HCT116 (cell line): Measurements from ENCODE around the gene RHOU.

Experiments
- CEBPB ChIP-seq: IDR thresholded peaks from 2 replicates; pipeline ENCODE4 v1.6.1; 2012; ENCODE audit warnings: low read depth
- TF ChIP-seq, protein P1 (sequence below), 3 experiments: fragments of 200-600 bp in 1 of 3; sonication (generic) in 1 of 3; IDR thresholded peaks in 2 of 3; conservative IDR thresholded peaks in 1 of 3; 2 replicates each; pipeline ENCODE4 v1.5.1; 2012 to 2017; ENCODE audit warnings: low read depth in 2 of 3, low read length in 2 of 3, antibody characterized with exemption in 1 of 3, borderline replicate concordance in 1 of 3, control low read depth in 1 of 3, mild to moderate bottlenecking in 1 of 3, mixed read lengths in 1 of 3, mixed run types in 1 of 3, moderate library complexity in 1 of 3; ENCODE audit not compliant: insufficient read depth in 1 of 3
- TF ChIP-seq, protein P2 (sequence below): IDR thresholded peaks from 2 replicates; pipeline ENCODE4 v1.6.1; 2012

GRCh38 chr1:228717081-228717480 is 18.2 kb upstream of the RHOU start:
- TF ChIP-seq, protein P1, sequence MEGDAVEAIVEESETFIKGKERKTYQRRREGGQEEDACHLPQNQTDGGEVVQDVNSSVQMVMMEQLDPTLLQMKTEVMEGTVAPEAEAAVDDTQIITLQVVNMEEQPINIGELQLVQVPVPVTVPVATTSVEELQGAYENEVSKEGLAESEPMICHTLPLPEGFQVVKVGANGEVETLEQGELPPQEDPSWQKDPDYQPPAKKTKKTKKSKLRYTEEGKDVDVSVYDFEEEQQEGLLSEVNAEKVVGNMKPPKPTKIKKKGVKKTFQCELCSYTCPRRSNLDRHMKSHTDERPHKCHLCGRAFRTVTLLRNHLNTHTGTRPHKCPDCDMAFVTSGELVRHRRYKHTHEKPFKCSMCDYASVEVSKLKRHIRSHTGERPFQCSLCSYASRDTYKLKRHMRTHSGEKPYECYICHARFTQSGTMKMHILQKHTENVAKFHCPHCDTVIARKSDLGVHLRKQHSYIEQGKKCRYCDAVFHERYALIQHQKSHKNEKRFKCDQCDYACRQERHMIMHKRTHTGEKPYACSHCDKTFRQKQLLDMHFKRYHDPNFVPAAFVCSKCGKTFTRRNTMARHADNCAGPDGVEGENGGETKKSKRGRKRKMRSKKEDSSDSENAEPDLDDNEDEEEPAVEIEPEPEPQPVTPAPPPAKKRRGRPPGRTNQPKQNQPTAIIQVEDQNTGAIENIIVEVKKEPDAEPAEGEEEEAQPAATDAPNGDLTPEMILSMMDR (IDR thresholded peaks at IDR 0.05 in 2 of 3, conservative IDR thresholded peaks at IDR 0.05 in 1 of 3; ENCODE audit: borderline replicate concordance in 1 of 3, insufficient read depth in 1 of 3, low read depth in 2 of 3, low read length in 2 of 3), result no peak
- TF ChIP-seq CEBPB, result no peak
- TF ChIP-seq, protein P2, sequence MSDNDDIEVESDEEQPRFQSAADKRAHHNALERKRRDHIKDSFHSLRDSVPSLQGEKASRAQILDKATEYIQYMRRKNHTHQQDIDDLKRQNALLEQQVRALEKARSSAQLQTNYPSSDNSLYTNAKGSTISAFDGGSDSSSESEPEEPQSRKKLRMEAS, result no peak
